Heart right ventricle (tissue), 16 donors: ENCODE data around the gene DNAJB11. TPM values are rescaled to one million over a fixed set of nuclear protein-coding genes. Genes with fewer than 3 reads are reported as not detected.

Experiments used
- ATAC-seq, 8 donors: fragments of 200-7000 bp; cut with Tn5 transposase; one replicate each; pipeline ENCODE4 v1.9.1; 2020; ENCODE audit warnings: mild to moderate bottlenecking in 8 of 8, moderate library complexity in 8 of 8, moderate number of reproducible peaks in 1 of 8
- DNase-seq, 2 donors: peaks; one replicate each; pipeline ENCODE4 v3.0.0-alpha.2; 2020
- H3K27ac ChIP-seq, 10 donors: fragments of 200-600 bp; sonication (generic) in 2 of 10; one replicate each; pipeline versions ENCODE4 v1.5.0 to v1.8.0; 2020 to 2022; ENCODE audit warnings: mild to moderate bottlenecking in 3 of 10
- H3K27me3 ChIP-seq, 7 donors: fragments of 200-600 bp; one replicate each; pipeline ENCODE4 v1.8.0; 2021 to 2022; ENCODE audit warnings: mild to moderate bottlenecking in 2 of 7
- H3K36me3 ChIP-seq, 9 donors: fragments of 200-600 bp; sonication (generic) in 1 of 9; one replicate each; pipeline versions ENCODE4 v1.5.0 to v1.8.0; 2020 to 2022; ENCODE audit warnings: mild to moderate bottlenecking in 2 of 9
- H3K4me1 ChIP-seq, 9 donors: fragments of 200-600 bp; sonication (generic) in 1 of 9; one replicate each; pipeline versions ENCODE4 v1.5.0 to v1.8.0; 2020 to 2022; ENCODE audit warnings: mild to moderate bottlenecking in 4 of 9
- H3K4me3 ChIP-seq, 10 donors: fragments of 200-600 bp; sonication (generic) in 2 of 10; one replicate each; pipeline versions ENCODE4 v1.5.0 to v1.8.0; 2020 to 2022; ENCODE audit warnings: mild to moderate bottlenecking in 7 of 10, moderate library complexity in 2 of 10
- H3K9me3 ChIP-seq, 11 donors: fragments of 200-600 bp in 10 of 11; sonication (generic) in 2 of 11; one replicate each; pipeline versions ENCODE4 v1.5.0 to v1.8.0; 2013 to 2022; ENCODE audit warnings: mild to moderate bottlenecking in 2 of 11, control low read depth in 1 of 11, moderate library complexity in 1 of 11
- CTCF ChIP-seq, 9 donors: fragments of 200-600 bp; sonication (generic) in 2 of 9; IDR thresholded peaks; one replicate each; pipeline versions ENCODE4 v1.5.0 to v1.8.0; 2021 to 2022; ENCODE audit warnings: antibody characterized with exemption in 9 of 9, mild to moderate bottlenecking in 5 of 9, moderate library complexity in 1 of 9
- WGBS, 2 donors: extraction: QIAGEN DNeasy Blood & Tissue Kit; methylation state at CpG; one replicate each; pipeline ENCODE4 v1.1.7; 2013; ENCODE audit warnings: inconsistent platforms in 1 of 2; 5-methylcytosine and 5-hydroxymethylcytosine counted together
- intact Hi-C, 10 donors: fragments of 100-400 bp; cut with DNase I; formaldehyde crosslinking; loops; one replicate each; pipeline versions ENCODE4 v1.11.1 to v1.14.2; 2022
- polyA plus RNA-seq, 2 donors: library from polyadenylated mRNA; stranded (reverse); fragments of 200-250 nt; gene quantifications; one replicate each; pipeline ENCODE4 v1.2.3, GENCODE V29; 2013
- total RNA-seq, 10 donors: library from RNA; stranded (reverse); fragmentation: NEBNext Ultra II Directional in 3 of 10; extraction: Animal tissue kit (Norgen Biotek cat#: 25700) in 3 of 10; gene quantifications; one replicate each; pipeline versions ENCODE4 v1.2.1 to v1.2.4, GENCODE V29; 2021 to 2023
- donor health status: Arrhythmogenic right ventricular cardiomyopathy.
- donor health status: ischemic (EF 13 %, LVEDD 7.1; RV severe dilation, severe dysfunction).
- donor health status: healthy with polysubstance abuse.
- donor health status: DM: no; HTN: yes; CAD: no.
- donor health status: DM: no; HTN: no; CAD: no.
- donor health status: ischemic (EF 25% LVEDD 6.9; RV normal size, moderate dysfunction).
- donor health status: ischemic (EF 25% LVEDD 5.7; RV mildly dilated, moderate dysfunction).
- donor health status: healthy.
- donor health status: DM: yes; HTN: yes; CAD: no.
- donor health status: Ischemic cardiomyopathy.
- donor health status: ischemic (EF 35%, LVEDD 5.7; RV mildly dilated, moderate dysfunction).
- donor health status: nonischemic (EF 11% LVEDD 7.7; RV severe dilation, severe dysfunction).
- donor health status: DM: yes; HTN: yes; CAD: no.
- donor health status: PGD.
- donor health status: ischemic (EF 29% LVEDD 5.4; RV normal size, mild dysfunction).
- donor health status: nonischemic (EF 23%, LVEDD 6.1; RV moderate dilation, normal function).

The DNAJB11 gene
- total and polyA plus RNA-seq, 12 donors, result 17.9 to 147 (median 24.2) TPM

- no peak overlapping the region for H3K27ac ChIP-seq
- H3K4me3 ChIP-seq, result no peak overlapping the region
- no peaks in the 10 kb centered on the region for H3K9me3 ChIP-seq
- no peaks in the 10 kb centered on the region for H3K27me3 ChIP-seq
- intact Hi-C loops, result no loop called here
- TF ChIP-seq CTCF (IDR thresholded peaks at IDR 0.05), result no peak
- ATAC-seq (no peak), DNase-seq (no peak)
- no peaks in the 10 kb centered on the region for H3K36me3 ChIP-seq
- peaks cover 0 to 12% (median 0%) of the 10 kb centered on the region in 9 donors for H3K4me1 ChIP-seq
- WGBS, 2 donors, result 74 to 75% methylated on average over 3 of the region's 3 CpGs
These were observed 30.4 kb downstream of the DNAJB11 start for GRCh38 chr3:186600896-186601295.

- Histone ChIP-seq H3K36me3 (no peaks in the 10 kb centered on the region), H3K27ac (no peak overlapping the region), H3K4me1 (peaks cover 0 to 12% (median 0%) of the 10 kb centered on the region in 9 donors), H3K4me3 (no peak overlapping the region), H3K27me3 (no peaks in the 10 kb centered on the region), H3K9me3 (no peaks in the 10 kb centered on the region)
- TF ChIP-seq CTCF (IDR thresholded peaks at IDR 0.05), result no peak
- no peak for ATAC-seq
- intact Hi-C loops, result no loop called here
- no peak for DNase-seq
- WGBS, 2 donors, result 82 to 83% methylated on average over 7 of the region's 7 CpGs
These were observed 32.6 kb downstream of the DNAJB11 start for GRCh38 chr3:186603159-186603558.

GRCh38 chr3:186605078-186605477, 34.6 kb downstream of the DNAJB11 start:
- no peak overlapping the region for H3K4me3 ChIP-seq
- no peaks in the 10 kb centered on the region for H3K27me3 ChIP-seq
- DNase-seq, result no peak
- no peak for TF ChIP-seq CTCF (IDR thresholded peaks at IDR 0.05)
- intact Hi-C loops, result no loop called here
- no peak for ATAC-seq
- H3K4me1 ChIP-seq, result no peaks in the 10 kb centered on the region
- no peaks in the 10 kb centered on the region for H3K36me3 ChIP-seq
- no peak overlapping the region for H3K27ac ChIP-seq
- H3K9me3 ChIP-seq, result no peaks in the 10 kb centered on the region

- no peak for TF ChIP-seq CTCF (IDR thresholded peaks at IDR 0.05)
- no peaks in the 10 kb centered on the region for H3K27me3 ChIP-seq
- H3K4me1 ChIP-seq, result no peaks in the 10 kb centered on the region
- no peaks in the 10 kb centered on the region for H3K9me3 ChIP-seq
- WGBS, 2 donors, result 74 to 80% methylated on average over 5 of the region's 5 CpGs
- H3K36me3 ChIP-seq, result no peaks in the 10 kb centered on the region
- ATAC-seq (no peak), DNase-seq (no peak)
- H3K27ac ChIP-seq, result no peak overlapping the region
- intact Hi-C loops, result no loop called here
- no peak overlapping the region for H3K4me3 ChIP-seq
These were observed 35.3 kb downstream of the DNAJB11 start for GRCh38 chr3:186605561-186606545.
